Heart right ventricle (tissue), 16 donors: ENCODE measurements around the gene NEDD8. TPM values are rescaled to one million over a fixed set of nuclear protein-coding genes. Genes with fewer than 3 reads are reported as not detected.

Experiments used
- ATAC-seq, 8 donors: fragments of 200-7000 bp; cut with Tn5 transposase; one replicate each; pipeline ENCODE4 v1.9.1; 2020; ENCODE audit warnings: mild to moderate bottlenecking in 8 of 8, moderate library complexity in 8 of 8, moderate number of reproducible peaks in 1 of 8
- DNase-seq, 2 donors: peaks; one replicate each; pipeline ENCODE4 v3.0.0-alpha.2; 2020
- H3K27ac ChIP-seq, 10 donors: fragments of 200-600 bp; sonication (generic) in 2 of 10; one replicate each; pipeline versions ENCODE4 v1.5.0 to v1.8.0; 2020 to 2022; ENCODE audit warnings: mild to moderate bottlenecking in 3 of 10
- H3K27me3 ChIP-seq, 7 donors: fragments of 200-600 bp; one replicate each; pipeline ENCODE4 v1.8.0; 2021 to 2022; ENCODE audit warnings: mild to moderate bottlenecking in 2 of 7
- H3K36me3 ChIP-seq, 9 donors: fragments of 200-600 bp; sonication (generic) in 1 of 9; one replicate each; pipeline versions ENCODE4 v1.5.0 to v1.8.0; 2020 to 2022; ENCODE audit warnings: mild to moderate bottlenecking in 2 of 9
- H3K4me1 ChIP-seq, 9 donors: fragments of 200-600 bp; sonication (generic) in 1 of 9; one replicate each; pipeline versions ENCODE4 v1.5.0 to v1.8.0; 2020 to 2022; ENCODE audit warnings: mild to moderate bottlenecking in 4 of 9
- H3K4me3 ChIP-seq, 10 donors: fragments of 200-600 bp; sonication (generic) in 2 of 10; one replicate each; pipeline versions ENCODE4 v1.5.0 to v1.8.0; 2020 to 2022; ENCODE audit warnings: mild to moderate bottlenecking in 7 of 10, moderate library complexity in 2 of 10
- H3K9me3 ChIP-seq, 11 donors: fragments of 200-600 bp in 10 of 11; sonication (generic) in 2 of 11; one replicate each; pipeline versions ENCODE4 v1.5.0 to v1.8.0; 2013 to 2022; ENCODE audit warnings: mild to moderate bottlenecking in 2 of 11, control low read depth in 1 of 11, moderate library complexity in 1 of 11
- CTCF ChIP-seq, 9 donors: fragments of 200-600 bp; sonication (generic) in 2 of 9; IDR thresholded peaks; one replicate each; pipeline versions ENCODE4 v1.5.0 to v1.8.0; 2021 to 2022; ENCODE audit warnings: antibody characterized with exemption in 9 of 9, mild to moderate bottlenecking in 5 of 9, moderate library complexity in 1 of 9
- WGBS, 2 donors: extraction: QIAGEN DNeasy Blood & Tissue Kit; methylation state at CpG; one replicate each; pipeline ENCODE4 v1.1.7; 2013; ENCODE audit warnings: inconsistent platforms in 1 of 2; 5-methylcytosine and 5-hydroxymethylcytosine counted together
- intact Hi-C, 10 donors: fragments of 100-400 bp; cut with DNase I; formaldehyde crosslinking; loops; one replicate each; pipeline versions ENCODE4 v1.11.1 to v1.14.2; 2022
- polyA plus RNA-seq, 2 donors: library from polyadenylated mRNA; stranded (reverse); fragments of 200-250 nt; gene quantifications; one replicate each; pipeline ENCODE4 v1.2.3, GENCODE V29; 2013
- total RNA-seq, 10 donors: library from RNA; stranded (reverse); fragmentation: NEBNext Ultra II Directional in 3 of 10; extraction: Animal tissue kit (Norgen Biotek cat#: 25700) in 3 of 10; gene quantifications; one replicate each; pipeline versions ENCODE4 v1.2.1 to v1.2.4, GENCODE V29; 2021 to 2023
- donor health status: Arrhythmogenic right ventricular cardiomyopathy.
- donor health status: ischemic (EF 13 %, LVEDD 7.1; RV severe dilation, severe dysfunction).
- donor health status: healthy with polysubstance abuse.
- donor health status: DM: no; HTN: yes; CAD: no.
- donor health status: DM: no; HTN: no; CAD: no.
- donor health status: ischemic (EF 25% LVEDD 6.9; RV normal size, moderate dysfunction).
- donor health status: ischemic (EF 25% LVEDD 5.7; RV mildly dilated, moderate dysfunction).
- donor health status: healthy.
- donor health status: DM: yes; HTN: yes; CAD: no.
- donor health status: Ischemic cardiomyopathy.
- donor health status: ischemic (EF 35%, LVEDD 5.7; RV mildly dilated, moderate dysfunction).
- donor health status: nonischemic (EF 11% LVEDD 7.7; RV severe dilation, severe dysfunction).
- donor health status: DM: yes; HTN: yes; CAD: no.
- donor health status: PGD.
- donor health status: ischemic (EF 29% LVEDD 5.4; RV normal size, mild dysfunction).
- donor health status: nonischemic (EF 23%, LVEDD 6.1; RV moderate dilation, normal function).

The NEDD8 gene
- total and polyA plus RNA-seq, 12 donors = 154 to 325 (median 199) TPM

- H3K27ac ChIP-seq = no peak overlapping the region
- no peaks in the 10 kb centered on the region for H3K27me3 ChIP-seq
- H3K4me1 ChIP-seq = no peaks in the 10 kb centered on the region
- intact Hi-C loops = no loop called here
- ATAC-seq (no peak), DNase-seq (no peak)
- H3K36me3 ChIP-seq = peaks cover 0 to 14% (median 0%) of the 10 kb centered on the region in 9 donors
- WGBS, 2 donors = 77 to 81% methylated on average over 9 of the region's 9 CpGs
- H3K9me3 ChIP-seq = no peaks in the 10 kb centered on the region
- H3K4me3 ChIP-seq = no peak overlapping the region
- no peak for TF ChIP-seq CTCF (IDR thresholded peaks at IDR 0.05)
These were observed 26.0 kb upstream of the NEDD8 start for GRCh38 chr14:24258119-24258518.

GRCh38 chr14:24256960-24257359 is 24.8 kb upstream of the NEDD8 start:
- no peak overlapping the region for H3K4me3 ChIP-seq
- no peak for DNase-seq
- 64 to 69% methylated on average over 4 of the region's 4 CpGs for WGBS, 2 donors
- H3K4me1 ChIP-seq = no peaks in the 10 kb centered on the region
- no peak for TF ChIP-seq CTCF (IDR thresholded peaks at IDR 0.05)
- intact Hi-C loops = no loop called here
- no peak for ATAC-seq
- H3K27ac ChIP-seq = no peak overlapping the region
- peaks cover 0 to 18% (median 0%) of the 10 kb centered on the region in 9 donors for H3K36me3 ChIP-seq
- H3K9me3 ChIP-seq = no peaks in the 10 kb centered on the region
- no peaks in the 10 kb centered on the region for H3K27me3 ChIP-seq

GRCh38 chr14:24255931-24256711 is 24.0 kb upstream of the NEDD8 start:
- ATAC-seq (no peak), DNase-seq (no peak)
- peaks cover 0 to 18% (median 0%) of the 10 kb centered on the region in 9 donors for H3K36me3 ChIP-seq
- H3K9me3 ChIP-seq = no peaks in the 10 kb centered on the region
- H3K27me3 ChIP-seq = no peaks in the 10 kb centered on the region
- H3K27ac ChIP-seq = no peak overlapping the region
- WGBS, 2 donors = 91 to 94% methylated on average over 12 of the region's 12 CpGs
- H3K4me3 ChIP-seq = no peak overlapping the region
- TF ChIP-seq CTCF (IDR thresholded peaks at IDR 0.05) = no peak
- H3K4me1 ChIP-seq = peaks cover 0 to 4% (median 0%) of the 10 kb centered on the region in 9 donors
- intact Hi-C loops = no loop called here

- Histone ChIP-seq H3K4me3 (no peak overlapping the region), H3K27ac (no peak overlapping the region), H3K9me3 (no peaks in the 10 kb centered on the region), H3K4me1 (peaks cover 0 to 9% (median 0%) of the 10 kb centered on the region in 9 donors), H3K36me3 (peaks cover 0 to 18% (median 0%) of the 10 kb centered on the region in 9 donors), H3K27me3 (no peaks in the 10 kb centered on the region)
- no peak for ATAC-seq
- DNase-seq = no peak
- TF ChIP-seq CTCF (IDR thresholded peaks at IDR 0.05) = no peak
- intact Hi-C loops = no loop called here
- 88 to 89% methylated on average over 8 of the region's 8 CpGs for WGBS, 2 donors
These were observed 23.3 kb upstream of the NEDD8 start for GRCh38 chr14:24255438-24255837.
